Body of pancreas (tissue), 4 donors: Measurements from ENCODE around the gene CLCN5.

ENCODE experiments used
- CTCF ChIP-seq, 7 experiments: fragments of 450-650 bp in 4 of 7; fragments of 200-600 bp in 3 of 7; sonication (generic) in 3 of 7; IDR thresholded peaks; one replicate each; pipeline ENCODE4 v1.5.1; 2016 to 2019; ENCODE audit warnings: antibody characterized with exemption in 7 of 7
- POLR2A ChIP-seq, 3 donors: fragments of 450-650 bp; IDR thresholded peaks; one replicate each; pipeline ENCODE4 v1.6.1; 2016; ENCODE audit warnings: antibody characterized with exemption in 3 of 3, mild to moderate bottlenecking in 2 of 3

GRCh38 chrX:50071494-50071893 lies 149.1 kb downstream of the CLCN5 start:
- TF ChIP-seq CTCF (IDR thresholded peaks at IDR 0.05) (no peak), POLR2A (IDR thresholded peaks at IDR 0.05) (no peak)
